H9 (cell line): ENCODE measurements around the gene FAT1. TPM values are rescaled to one million over a fixed set of nuclear protein-coding genes. Genes with fewer than 3 reads are reported as not detected.

ENCODE experiments used
- DNase-seq: peaks from one replicate; pipeline ENCODE4 v3.0.0-alpha.2; 2017
- H2AFZ ChIP-seq: one replicate; pipeline ENCODE4 v1.6.1; 2013; ENCODE audit warnings: mild to moderate bottlenecking, low read length, control low read depth, moderate library complexity
- H2AK5ac ChIP-seq: 2 replicates; pipeline ENCODE4 v1.6.1; 2013; ENCODE audit warnings: low read length, control low read depth, mixed read lengths; ENCODE audit not compliant: insufficient read length
- H2BK120ac ChIP-seq: one replicate; pipeline ENCODE4 v1.6.1; 2013; ENCODE audit warnings: low read depth, mild to moderate bottlenecking, low read length, control low read depth, inconsistent platforms; ENCODE audit not compliant: poor library complexity, severe bottlenecking
- H2BK12ac ChIP-seq: 2 replicates; pipeline ENCODE4 v1.6.1; 2013; ENCODE audit warnings: low read length, control low read depth, mixed read lengths, low read depth; ENCODE audit not compliant: insufficient read length
- H2BK15ac ChIP-seq: 2 replicates; pipeline ENCODE4 v1.6.1; 2013; ENCODE audit warnings: low read depth, low read length, control low read depth
- H2BK20ac ChIP-seq: one replicate; pipeline ENCODE4 v1.6.1; 2013; ENCODE audit warnings: low read depth, mild to moderate bottlenecking, low read length, control low read depth, inconsistent platforms; ENCODE audit not compliant: poor library complexity, severe bottlenecking
- H2BK5ac ChIP-seq: 2 replicates; pipeline ENCODE4 v1.6.1; 2013; ENCODE audit warnings: low read length, control low read depth, mixed read lengths; ENCODE audit not compliant: insufficient read length
- H3K14ac ChIP-seq: 2 replicates; pipeline ENCODE4 v1.6.1; 2013; ENCODE audit warnings: low read length, control low read depth; ENCODE audit not compliant: insufficient read depth
- H3K18ac ChIP-seq: 2 replicates; pipeline ENCODE4 v1.6.1; 2013; ENCODE audit warnings: low read depth, mild to moderate bottlenecking, mixed read lengths, low read length, control low read depth; ENCODE audit not compliant: insufficient read length
- H3K23ac ChIP-seq: 2 replicates; pipeline ENCODE4 v1.6.1; 2013; ENCODE audit warnings: low read length, control low read depth, mixed read lengths, low read depth; ENCODE audit not compliant: insufficient read length
- H3K23me2 ChIP-seq: 2 replicates; pipeline ENCODE4 v1.6.1; 2013; ENCODE audit warnings: low read depth, mild to moderate bottlenecking, mixed read lengths, low read length, control low read depth; ENCODE audit not compliant: insufficient read length, poor library complexity, severe bottlenecking
- H3K27ac ChIP-seq: 2 replicates; pipeline ENCODE4 v1.5.1; 2013; ENCODE audit warnings: low read length, control low read depth, mixed read lengths, low read depth; ENCODE audit not compliant: insufficient read length
- H3K27me3 ChIP-seq: 2 replicates; pipeline ENCODE4 v1.6.1; 2013; ENCODE audit warnings: low read length, control low read depth, inconsistent platforms; ENCODE audit not compliant: insufficient read depth
- H3K4ac ChIP-seq: 2 replicates; pipeline ENCODE4 v1.6.1; 2013; ENCODE audit warnings: low read depth, mild to moderate bottlenecking, control low read depth, inconsistent platforms, low read length, moderate library complexity
- H3K4me1 ChIP-seq: 2 replicates; pipeline ENCODE4 v1.6.1; 2013; ENCODE audit warnings: low read length, control low read depth, inconsistent platforms; ENCODE audit not compliant: insufficient read depth
- H3K4me2 ChIP-seq: 2 replicates; pipeline ENCODE4 v1.6.1; 2013; ENCODE audit warnings: low read length, control low read depth, mixed read lengths; ENCODE audit not compliant: insufficient read length, insufficient read depth
- H3K56ac ChIP-seq: 2 replicates; pipeline ENCODE4 v1.6.1; 2013; ENCODE audit warnings: low read depth, mild to moderate bottlenecking, mixed read lengths, low read length, control low read depth; ENCODE audit not compliant: insufficient read length
- H3K79me1 ChIP-seq: 2 replicates; pipeline ENCODE4 v1.6.1; 2013; ENCODE audit warnings: low read depth, mild to moderate bottlenecking, moderate library complexity, low read length, control low read depth, inconsistent platforms; ENCODE audit not compliant: insufficient read depth, poor library complexity, severe bottlenecking
- H3K79me2 ChIP-seq: 2 replicates; pipeline ENCODE4 v1.6.1; 2013; ENCODE audit warnings: low read length, control low read depth, inconsistent platforms; ENCODE audit not compliant: insufficient read depth
- H3K9ac ChIP-seq: 2 replicates; pipeline ENCODE4 v1.6.1; 2013; ENCODE audit warnings: low read length, control low read depth, mixed read lengths; ENCODE audit not compliant: insufficient read length; ENCODE audit errors: extremely low read depth
- H3K9me3 ChIP-seq: one replicate; pipeline ENCODE4 v1.6.1; 2013; ENCODE audit warnings: low read depth, low read length, inconsistent platforms; ENCODE audit not compliant: control insufficient read depth
- H3T11ph ChIP-seq: one replicate; pipeline ENCODE4 v1.6.1; 2013; ENCODE audit warnings: mild to moderate bottlenecking, low read length, control low read depth, inconsistent platforms
- H4K20me1 ChIP-seq: one replicate; pipeline ENCODE4 v1.6.1; 2013; ENCODE audit not compliant: control insufficient read depth, insufficient read length, insufficient read depth
- H4K5ac ChIP-seq: 2 replicates; pipeline ENCODE4 v1.6.1; 2013; ENCODE audit warnings: low read depth, mild to moderate bottlenecking, mixed read lengths, low read length, control low read depth; ENCODE audit not compliant: insufficient read length
- H4K8ac ChIP-seq: replicated peaks from 2 replicates; pipeline ENCODE4 v1.6.1; 2013; ENCODE audit warnings: low read length, control low read depth, mixed read lengths, low read depth; ENCODE audit not compliant: insufficient read length
- H4K91ac ChIP-seq: 2 replicates; pipeline ENCODE4 v1.6.1; 2013; ENCODE audit warnings: low read depth, mild to moderate bottlenecking, moderate library complexity, mixed read lengths, low read length, control low read depth; ENCODE audit not compliant: insufficient read length
- H3K27ac Mint-ChIP-seq, 3 experiments: 2 replicates in 2 of 3; 3 replicates in 1 of 3; pipeline ENCODE4 v1.8.0; 2020 to 2021; ENCODE audit warnings: mixed read lengths in 3 of 3, mild to moderate bottlenecking in 1 of 3, moderate library complexity in 1 of 3
- H3K27me3 Mint-ChIP-seq: 2 replicates; pipeline ENCODE4 v1.8.0; 2021; ENCODE audit warnings: low read depth, mild to moderate bottlenecking, moderate library complexity, mixed read lengths
- H3K36me3 Mint-ChIP-seq, 3 experiments: 2 replicates in 2 of 3; 3 replicates in 1 of 3; pipeline ENCODE4 v1.8.0; 2020 to 2021; ENCODE audit warnings: low read depth in 3 of 3, mixed read lengths in 3 of 3; ENCODE audit not compliant: insufficient read depth in 1 of 3
- H3K4me1 Mint-ChIP-seq, 2 experiments: 2 replicates each; pipeline ENCODE4 v1.8.0; 2020; ENCODE audit warnings: mixed read lengths in 2 of 2
- H3K4me3 Mint-ChIP-seq, 2 experiments: 2 replicates in 1 of 2; 3 replicates in 1 of 2; pipeline ENCODE4 v1.8.0; 2020 to 2021; ENCODE audit warnings: mild to moderate bottlenecking in 2 of 2, mixed read lengths in 2 of 2, moderate library complexity in 1 of 2
- H3K9me3 Mint-ChIP-seq, 2 experiments: 2 replicates in 1 of 2; 3 replicates in 1 of 2; pipeline ENCODE4 v1.8.0; 2020; ENCODE audit warnings: mild to moderate bottlenecking in 2 of 2, mixed read lengths in 2 of 2, moderate library complexity in 1 of 2
- CTCF ChIP-seq: fragments of 200-600 bp; sonication (generic); conservative IDR thresholded peaks from 3 replicates; pipeline ENCODE4 v1.8.0; 2021; ENCODE audit warnings: antibody characterized with exemption, mild to moderate bottlenecking
- WGBS: extraction: QIAGEN DNeasy Blood & Tissue Kit; methylation state at CpG from one replicate; pipeline ENCODE4 v1.1.7; 2013; ENCODE audit warnings: missing lambda C conversion rate, low lambda C conversion rate, mixed read lengths; ENCODE audit not compliant: insufficient read length; ENCODE audit errors: extremely low coverage; 5-methylcytosine and 5-hydroxymethylcytosine counted together
- total RNA-seq: library from RNA; stranded (reverse); gene quantifications from 2 replicates; pipeline ENCODE4 v1.2.1, GENCODE V29; 2021

Gene FAT1
- total RNA-seq, 1 experiment from 2014 or later = 173 TPM

GRCh38 chr4:186657764-186658163, 65.9 kb downstream of the FAT1 start:
- WGBS = no CpG with 5 or more reads among the region's 4 CpGs
- Histone ChIP-seq H3K79me1 (peaks cover 3% of the 10 kb centered on the region), H2BK5ac (no peak overlapping the region), H2BK120ac (no peak overlapping the region), H3K14ac (no peak overlapping the region), H3K18ac (no peak overlapping the region), H3K9ac (no peak overlapping the region), H2AFZ (no peak overlapping the region), H3K9me3 (no peaks in the 10 kb centered on the region), H4K91ac (no peak overlapping the region), H3K4me1 (peaks cover 7% of the 10 kb centered on the region; the same call in 1 of the 2 replicates), H4K20me1 (no peaks in the 10 kb centered on the region), H2BK20ac (no peak overlapping the region), H3K79me2 (no peaks in the 10 kb centered on the region), H3K27ac (no peak overlapping the region), H3T11ph (no peak overlapping the region), H3K23ac (no peak overlapping the region), H3K4me2 (no peak overlapping the region), H3K23me2 (no peaks in the 10 kb centered on the region), H2BK12ac (no peak overlapping the region), H3K4ac (no peak overlapping the region), H2AK5ac (no peak overlapping the region), H4K8ac (no peak overlapping the region), H4K5ac (no peak overlapping the region), H3K27me3 (no peaks in the 10 kb centered on the region), H2BK15ac (no peak overlapping the region), H3K56ac (no peak overlapping the region)
- Mint-ChIP-seq H3K4me3 (no peak overlapping the region), H3K27me3 (no peaks in the 10 kb centered on the region), H3K4me1 (peaks cover 32 to 43% of the 10 kb centered on the region in 2 experiments), H3K36me3 (peaks cover 8 to 50% (median 30%) of the 10 kb centered on the region in 3 experiments; a peak in 6 of 7 replicates), H3K27ac (peak overlapping the region; percentile 32 to 54 (median 42); a peak in 3 of 7 replicates), H3K9me3 (no peaks in the 10 kb centered on the region)
- no peak for DNase-seq
- no peak for TF ChIP-seq CTCF
